Suprapubic skin (tissue), 4 donors: ENCODE data around the gene TMTC1.

Experiments
- EP300 ChIP-seq: sonication (generic); formaldehyde crosslinking; IDR thresholded peaks from one replicate; pipeline ENCODE4 v1.6.1; 2017; ENCODE audit warnings: antibody characterized with exemption
- POLR2A ChIP-seq, 2 donors: fragments of 450-650 bp; IDR thresholded peaks; one replicate each; pipeline ENCODE4 v1.6.1; 2017; ENCODE audit warnings: antibody characterized with exemption in 2 of 2, mild to moderate bottlenecking in 2 of 2, moderate library complexity in 2 of 2
- POLR2AphosphoS5 ChIP-seq, 3 donors: sonication (generic); formaldehyde crosslinking; IDR thresholded peaks; one replicate each; pipeline ENCODE4 v1.6.1; 2017; ENCODE audit warnings: antibody characterized with exemption in 3 of 3
- TF ChIP-seq, protein P1 (sequence below), 2 donors: fragments of 200-600 bp in 1 of 2; fragments of 450-650 bp in 1 of 2; sonication (generic) in 1 of 2; IDR thresholded peaks; one replicate each; pipeline ENCODE4 v1.5.1; 2016 to 2019; ENCODE audit warnings: antibody characterized with exemption in 2 of 2, mild to moderate bottlenecking in 1 of 2, moderate library complexity in 1 of 2

DNA sequence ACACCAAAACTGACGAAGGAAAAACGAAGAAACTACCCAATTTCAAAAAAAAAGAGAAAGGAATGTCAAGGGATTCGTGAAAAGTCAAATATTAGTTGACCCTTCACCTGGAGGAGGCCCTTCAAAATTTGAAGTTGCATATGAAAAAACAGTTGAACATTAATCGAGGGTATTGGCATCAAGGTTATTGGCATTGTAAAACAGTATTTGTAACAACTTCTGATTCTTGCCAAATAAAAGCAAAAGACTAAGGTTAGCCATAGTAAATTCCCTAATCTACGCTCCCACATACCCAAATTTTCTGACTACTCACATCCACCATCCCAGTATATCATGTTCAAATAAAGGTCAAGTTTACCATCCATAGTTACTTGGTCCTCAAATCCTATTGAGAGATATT is 118.6 kb downstream of the TMTC1 start:
- TF ChIP-seq, protein P1, sequence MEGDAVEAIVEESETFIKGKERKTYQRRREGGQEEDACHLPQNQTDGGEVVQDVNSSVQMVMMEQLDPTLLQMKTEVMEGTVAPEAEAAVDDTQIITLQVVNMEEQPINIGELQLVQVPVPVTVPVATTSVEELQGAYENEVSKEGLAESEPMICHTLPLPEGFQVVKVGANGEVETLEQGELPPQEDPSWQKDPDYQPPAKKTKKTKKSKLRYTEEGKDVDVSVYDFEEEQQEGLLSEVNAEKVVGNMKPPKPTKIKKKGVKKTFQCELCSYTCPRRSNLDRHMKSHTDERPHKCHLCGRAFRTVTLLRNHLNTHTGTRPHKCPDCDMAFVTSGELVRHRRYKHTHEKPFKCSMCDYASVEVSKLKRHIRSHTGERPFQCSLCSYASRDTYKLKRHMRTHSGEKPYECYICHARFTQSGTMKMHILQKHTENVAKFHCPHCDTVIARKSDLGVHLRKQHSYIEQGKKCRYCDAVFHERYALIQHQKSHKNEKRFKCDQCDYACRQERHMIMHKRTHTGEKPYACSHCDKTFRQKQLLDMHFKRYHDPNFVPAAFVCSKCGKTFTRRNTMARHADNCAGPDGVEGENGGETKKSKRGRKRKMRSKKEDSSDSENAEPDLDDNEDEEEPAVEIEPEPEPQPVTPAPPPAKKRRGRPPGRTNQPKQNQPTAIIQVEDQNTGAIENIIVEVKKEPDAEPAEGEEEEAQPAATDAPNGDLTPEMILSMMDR (IDR thresholded peaks at IDR 0.05) = no peak
- TF ChIP-seq POLR2A (IDR thresholded peaks at IDR 0.05) = no peak
- no peak for TF ChIP-seq EP300
- no peak for TF ChIP-seq POLR2AphosphoS5 (IDR thresholded peaks at IDR 0.05)
